ENCODE data around the gene NHS. TPM values are rescaled to one million over a fixed set of nuclear protein-coding genes. Genes with fewer than 3 reads are reported as not detected.

Gene NHS
- total RNA-seq, 1 experiment from 2014 or later, result 2.2 TPM

- Mint-ChIP-seq H3K27me3 (ENCODE audit: insufficient read depth, unreplicated experiment) (no peaks in the 10 kb centered on the region), H3K36me3 (ENCODE audit: insufficient read depth, unreplicated experiment) (no peaks in the 10 kb centered on the region), H3K4me3 (ENCODE audit: unreplicated experiment) (no peak overlapping the region), H3K27ac (ENCODE audit: unreplicated experiment) (no peak overlapping the region), H3K9me3 (ENCODE audit: unreplicated experiment) (no peaks in the 10 kb centered on the region), H3K4me1 (ENCODE audit: low read depth, unreplicated experiment) (no peaks in the 10 kb centered on the region)
- Histone ChIP-seq H3K36me3 (ENCODE audit: control insufficient read depth, insufficient read depth, low read length) (no peaks in the 10 kb centered on the region), H3K4me1 (no peaks in the 10 kb centered on the region), H3K4me3 (ENCODE audit: low read depth, low read length) (no peak overlapping the region), H3K27me3 (replicated peaks; ENCODE audit: control insufficient read depth, insufficient read depth, low read length) (no peaks in the 10 kb centered on the region), H3K9me3 (no peaks in the 10 kb centered on the region)
- no peak for DNase-seq
- no TSS peak for BruUV-seq (replicated peaks)
- ChIA-PET CTCF (interaction anchor here (0.6 kb wide), 1 partner anchor 191 kb away, joined by 4 read pairs; no protein-coding TSS in a partner anchor), POLR2A (interaction anchor here (0.6 kb wide), 1 partner anchor 1905 kb away, joined by 6 read pairs; no protein-coding TSS in a partner anchor)
- intact Hi-C loops (cut with micrococcal nuclease; ENCODE audit: unreplicated experiment), result no loop called here
- no peak for TF ChIP-seq CTCF (IDR thresholded peaks at IDR 0.05; ENCODE audit: insufficient read depth in 1 of 2, low read depth in 1 of 2, low read length in 1 of 2, severe bottlenecking in 1 of 2, unreplicated experiment in 1 of 2)
Measured at GRCh38 chrX:17484592-17484991, 109.6 kb downstream of the NHS start.

- no peak for DNase-seq
- intact Hi-C loops (cut with micrococcal nuclease; ENCODE audit: unreplicated experiment), result no loop called here
- Mint-ChIP-seq H3K27ac (ENCODE audit: unreplicated experiment) (no peak overlapping the region), H3K36me3 (ENCODE audit: insufficient read depth, unreplicated experiment) (no peaks in the 10 kb centered on the region), H3K4me3 (ENCODE audit: unreplicated experiment) (no peak overlapping the region), H3K27me3 (ENCODE audit: insufficient read depth, unreplicated experiment) (no peaks in the 10 kb centered on the region), H3K4me1 (ENCODE audit: low read depth, unreplicated experiment) (no peaks in the 10 kb centered on the region), H3K9me3 (ENCODE audit: unreplicated experiment) (no peaks in the 10 kb centered on the region)
- Histone ChIP-seq H3K36me3 (ENCODE audit: control insufficient read depth, insufficient read depth, low read length) (no peaks in the 10 kb centered on the region), H3K9me3 (no peaks in the 10 kb centered on the region), H3K4me3 (ENCODE audit: low read depth, low read length) (no peak overlapping the region), H3K27me3 (replicated peaks; ENCODE audit: control insufficient read depth, insufficient read depth, low read length) (no peaks in the 10 kb centered on the region), H3K4me1 (no peaks in the 10 kb centered on the region)
- ChIA-PET POLR2A (interaction anchor here (0.6 kb wide), 1 partner anchor 1905 kb away, joined by 6 read pairs; no protein-coding TSS in a partner anchor), CTCF (no interaction called here)
- BruUV-seq (replicated peaks), result no TSS peak
- no peak for TF ChIP-seq CTCF (IDR thresholded peaks at IDR 0.05; ENCODE audit: insufficient read depth in 1 of 2, low read depth in 1 of 2, low read length in 1 of 2, severe bottlenecking in 1 of 2, unreplicated experiment in 1 of 2)
Measured at GRCh38 chrX:17485391-17485790, 110.4 kb downstream of the NHS start.

- Mint-ChIP-seq H3K9me3 (ENCODE audit: unreplicated experiment) (no peaks in the 10 kb centered on the region), H3K4me1 (ENCODE audit: low read depth, unreplicated experiment) (no peaks in the 10 kb centered on the region), H3K4me3 (ENCODE audit: unreplicated experiment) (no peak overlapping the region), H3K27me3 (ENCODE audit: insufficient read depth, unreplicated experiment) (no peaks in the 10 kb centered on the region), H3K36me3 (ENCODE audit: insufficient read depth, unreplicated experiment) (no peaks in the 10 kb centered on the region), H3K27ac (ENCODE audit: unreplicated experiment) (no peak overlapping the region)
- no peak for TF ChIP-seq CTCF (IDR thresholded peaks at IDR 0.05; ENCODE audit: insufficient read depth in 1 of 2, low read depth in 1 of 2, low read length in 1 of 2, severe bottlenecking in 1 of 2, unreplicated experiment in 1 of 2)
- Histone ChIP-seq H3K36me3 (ENCODE audit: control insufficient read depth, insufficient read depth, low read length) (no peaks in the 10 kb centered on the region), H3K4me3 (ENCODE audit: low read depth, low read length) (no peak overlapping the region), H3K9me3 (no peaks in the 10 kb centered on the region), H3K27me3 (replicated peaks; ENCODE audit: control insufficient read depth, insufficient read depth, low read length) (no peaks in the 10 kb centered on the region), H3K4me1 (no peaks in the 10 kb centered on the region)
- no TSS peak for BruUV-seq (replicated peaks)
- CTCF ChIA-PET, result no interaction called here
- no peak for DNase-seq
- POLR2A ChIA-PET, result no interaction called here
- intact Hi-C loops (cut with micrococcal nuclease; ENCODE audit: unreplicated experiment), result no loop called here
Measured at GRCh38 chrX:17488036-17488435, 113.0 kb downstream of the NHS start.

Data from Caco-2 (cell line).